GM13976 (cell line): ENCODE measurements around the gene SESN1.

ENCODE experiments used
- DNase-seq: peaks from one replicate; pipeline ENCODE4 v3.0.0; 2012; ENCODE audit warnings: low spot score
- CTCF ChIP-seq: IDR thresholded peaks from 2 replicates; pipeline ENCODE4 v1.5.1; 2012; ENCODE audit warnings: borderline replicate concordance, mild to moderate bottlenecking; ENCODE audit not compliant: insufficient read depth; ENCODE audit errors: extremely low read depth, missing control alignments, control extremely low read depth
- in situ Hi-C: fragments of 300-500 bp; cut with MboI; formaldehyde crosslinking; loops from one replicate; pipeline ENCODE4 v1.12.0; 2022; ENCODE audit warnings: low sequenced_read_pairs, mixed read lengths, inconsistent platforms; ENCODE audit not compliant: unreplicated experiment

SESN1 gene

GRCh38 chr6:109053336-109053735, 41.3 kb downstream of the SESN1 start:
- TF ChIP-seq CTCF = no peak
- in situ Hi-C loops = no loop called here
- DNase-seq = no peak

- DNase-seq = no peak
- in situ Hi-C loops = no loop called here
- TF ChIP-seq CTCF = no peak
Measured at GRCh38 chr6:109052852-109053251, 41.8 kb downstream of the SESN1 start.

- in situ Hi-C loops = no loop called here
- DNase-seq = no peak
- TF ChIP-seq CTCF = no peak
Measured at GRCh38 chr6:109052018-109052651, 42.5 kb downstream of the SESN1 start.

GRCh38 chr6:109051301-109052017, 43.2 kb downstream of the SESN1 start:
- no peak for TF ChIP-seq CTCF
- DNase-seq = no peak
- in situ Hi-C loops = no loop called here

- no peak for DNase-seq
- in situ Hi-C loops = no loop called here
- no peak for TF ChIP-seq CTCF
Measured at GRCh38 chr6:109050447-109051102, 44.1 kb downstream of the SESN1 start.

- no peak for DNase-seq
- TF ChIP-seq CTCF = no peak
- in situ Hi-C loops = no loop called here
Measured at GRCh38 chr6:109050012-109050411, 44.6 kb downstream of the SESN1 start.
